Pulmonary artery endothelial cell (primary cell): Measurements from ENCODE around the gene ZNRF2. TPM values are rescaled to one million over a fixed set of nuclear protein-coding genes. Genes with fewer than 3 reads are reported as not detected.

Experiments used
- DNase-seq: peaks from one replicate; pipeline ENCODE4 v3.0.0-alpha.2; 2011; ENCODE audit warnings: low read depth, low spot score
- total RNA-seq: library from RNA; depleted of rRNA; stranded (reverse); fragments of >200 nt; gene quantifications from 2 replicates; pipeline ENCODE4 v1.2.3, GENCODE V29; 2014

ZNRF2 gene
- total RNA-seq, 1 donor from 2014 or later: 4.9 TPM

DNA sequence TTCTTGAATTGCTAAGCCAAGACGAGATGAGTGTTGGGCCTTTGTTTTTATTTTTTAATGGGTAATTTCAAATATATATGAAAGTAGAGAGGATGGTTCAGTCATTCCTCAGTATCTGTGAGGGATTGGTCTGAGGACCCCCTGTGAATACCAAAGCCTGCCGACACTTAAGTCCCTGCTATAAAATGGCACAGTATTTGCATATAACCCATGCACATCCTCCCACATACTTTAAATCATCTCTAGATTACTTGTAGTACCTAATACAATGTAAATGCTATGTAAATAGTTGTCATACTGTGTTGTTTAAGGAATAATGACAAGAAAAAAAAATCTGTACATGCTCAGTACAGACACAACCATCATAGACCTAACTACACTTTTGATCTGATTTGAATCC, 120.8 kb downstream of the ZNRF2 start:
- DNase-seq: no peak

DNA sequence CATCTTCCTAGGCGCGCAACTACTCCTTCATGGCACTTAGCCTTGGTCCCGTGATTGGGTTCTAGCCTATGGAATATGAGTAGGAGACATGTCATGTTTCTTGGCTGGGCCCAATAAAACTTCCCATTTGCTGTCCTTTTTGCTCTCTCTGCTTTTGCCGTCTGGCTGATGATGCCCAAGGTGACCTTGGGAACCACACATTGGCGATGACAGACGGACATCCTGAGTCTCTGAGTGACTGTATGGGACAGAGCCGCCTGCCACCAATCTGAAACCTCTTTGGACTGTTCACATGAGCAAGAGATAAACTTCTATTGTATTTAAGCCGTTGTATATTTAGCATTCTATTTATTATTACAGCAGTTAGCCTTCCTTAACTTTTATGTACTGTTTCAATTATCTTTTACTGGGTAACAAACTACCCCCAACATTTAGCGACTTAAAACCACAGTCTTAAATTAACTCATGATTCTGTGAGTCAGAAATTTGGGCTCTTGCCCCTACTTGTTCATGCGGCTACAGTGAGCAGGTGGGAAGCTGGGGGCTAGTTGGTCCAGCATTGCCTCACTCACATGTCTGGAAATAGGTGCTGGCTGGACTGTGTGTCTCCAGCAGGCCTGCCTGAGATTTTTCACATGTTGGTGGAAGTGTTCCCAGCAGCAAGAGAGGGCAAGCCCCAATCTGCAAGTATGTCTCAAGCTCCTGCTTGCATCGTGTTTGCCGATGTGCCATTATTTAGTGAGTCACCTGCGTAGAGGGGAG, 122.4 kb downstream of the ZNRF2 start:
- no peak for DNase-seq

DNA sequence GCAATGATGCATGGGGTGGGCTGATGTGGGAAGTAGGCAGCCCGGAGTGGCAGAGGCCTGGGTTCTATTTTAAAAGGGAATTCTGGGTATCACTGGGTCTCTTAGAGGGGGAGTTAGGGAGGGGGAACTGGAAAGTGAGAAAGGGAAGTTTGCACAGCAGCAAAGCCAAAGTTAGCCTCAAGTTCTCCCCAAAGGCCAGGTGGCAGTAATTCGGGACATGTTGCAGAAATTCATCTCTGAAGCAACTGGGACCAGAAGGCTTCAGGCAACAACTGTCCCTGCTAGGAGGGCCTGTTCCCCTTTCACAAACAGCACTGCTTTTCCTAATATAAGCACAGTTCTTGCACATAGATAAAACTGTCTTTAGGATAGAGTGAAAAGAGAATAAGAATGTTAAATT, 126.8 kb downstream of the ZNRF2 start:
- no peak for DNase-seq

DNA sequence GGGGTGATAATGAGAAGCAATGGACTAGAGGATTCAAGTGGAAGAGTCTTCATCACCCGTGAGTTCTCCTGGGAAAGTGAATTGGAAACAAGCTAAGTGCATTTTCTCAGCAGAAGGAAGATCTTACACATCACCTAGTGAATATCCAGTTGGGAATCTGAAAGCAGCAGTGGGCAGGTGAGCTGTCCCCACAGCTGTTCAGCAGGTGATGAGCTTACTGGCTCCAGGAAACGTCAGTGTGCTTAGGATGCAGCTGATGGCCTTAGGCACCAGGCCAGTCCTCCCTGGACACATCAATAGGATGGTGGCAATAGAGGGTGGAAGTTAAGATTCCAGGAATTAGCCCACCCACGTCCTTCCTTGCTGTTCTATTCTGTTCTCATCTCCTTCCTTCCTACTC, 127.5 kb downstream of the ZNRF2 start:
- DNase-seq: no peak

DNA sequence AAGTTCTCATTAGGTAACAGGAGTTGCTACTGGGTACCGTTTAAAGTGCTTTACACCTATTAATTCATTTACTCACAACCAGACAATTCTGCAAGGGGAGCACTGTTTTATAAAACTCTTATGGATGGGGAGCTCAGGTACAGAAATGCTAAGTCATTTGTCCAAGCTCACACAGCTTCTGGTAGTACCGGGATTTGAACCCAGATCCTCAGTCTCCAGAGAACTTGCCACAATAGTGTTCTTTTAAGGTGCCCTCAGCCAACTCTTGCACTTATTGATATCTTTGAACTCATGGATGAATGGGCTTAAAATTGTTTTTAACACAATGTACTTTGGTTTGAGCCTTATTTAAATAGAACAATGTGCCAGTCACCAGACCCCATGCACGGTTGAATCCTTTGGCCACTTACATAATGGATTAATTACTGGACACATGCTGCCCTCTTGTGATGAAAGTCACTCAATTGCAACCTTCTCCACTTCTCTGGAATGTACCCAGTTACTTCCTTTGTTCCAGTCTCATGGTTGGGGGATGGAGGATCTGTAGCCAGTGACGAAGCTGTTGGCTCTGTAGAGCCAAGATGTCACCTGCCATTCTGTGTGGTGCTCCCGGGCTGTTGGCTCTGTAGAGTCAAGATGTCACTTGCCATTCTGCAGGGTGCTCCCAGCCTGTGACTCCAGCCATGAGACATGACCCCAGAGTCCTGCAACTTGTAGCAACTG, 128.5 kb downstream of the ZNRF2 start:
- DNase-seq: peak; percentile 76

DNA sequence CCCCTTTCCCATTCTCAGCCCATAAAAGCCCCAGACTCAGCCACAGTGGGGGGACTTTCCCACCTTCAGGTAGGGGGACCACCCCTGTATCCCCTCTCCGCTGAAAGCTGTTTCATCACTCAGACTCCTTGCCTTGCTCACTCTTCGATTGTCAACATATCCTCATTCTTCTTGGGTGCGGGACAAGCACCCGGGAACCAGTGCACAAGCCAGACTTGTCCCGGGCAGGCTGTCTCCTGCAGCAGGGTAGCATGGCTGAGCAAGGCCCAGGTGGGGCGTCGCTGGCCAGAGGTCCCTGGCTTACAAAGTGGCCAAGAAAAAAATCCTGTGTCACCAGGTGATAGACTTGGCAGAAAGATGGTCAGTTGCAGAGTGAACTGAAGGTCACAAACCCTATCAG, 129.5 kb downstream of the ZNRF2 start:
- no peak for DNase-seq

Other genes starting within 250 kb of the ZNRF2 start
- 4.6 and 8.1 TPM in 2 replicates for gene MTURN, start 149.6 kb upstream of the ZNRF2 start, total RNA-seq
- 14.6 and 16.6 TPM in 2 replicates for gene NOD1, start 194.2 kb downstream of the ZNRF2 start, total RNA-seq
- 37.2 and 48.9 TPM in 2 replicates for gene GGCT, start 220.2 kb downstream of the ZNRF2 start, total RNA-seq